Measurements from ENCODE around the gene SYTL3.

- TF ChIP-seq CTCF (optimal IDR thresholded peaks at IDR 0.05 in 1 of 3, IDR thresholded peaks at IDR 0.05 in 1 of 3, conservative IDR thresholded peaks at IDR 0.05 in 1 of 3; ENCODE audit: extremely low read depth in 1 of 3, insufficient read depth in 2 of 3, low read length in 3 of 3) (no peak), EZH2 (IDR thresholded peaks at IDR 0.05; ENCODE audit: low read length) (no peak)
Measured at GRCh38 chr6:158713469-158713868, 63.6 kb downstream of the SYTL3 start.

Data from keratinocyte (primary cell).